NT2/D1 (cell line): ENCODE results near the gene PSMB11.

Experiments used
- DNase-seq: peaks from one replicate; pipeline ENCODE4 v3.0.0-alpha.2; 2011; ENCODE audit warnings: low read depth, low spot score
- H3K27me3 ChIP-seq: 2 replicates; pipeline ENCODE4 v1.6.0; 2011; ENCODE audit warnings: mild to moderate bottlenecking; ENCODE audit not compliant: insufficient read length, insufficient read depth
- H3K36me3 ChIP-seq: 2 replicates; pipeline ENCODE4 v1.6.1; 2011; ENCODE audit warnings: mild to moderate bottlenecking, low read length, mixed read lengths; ENCODE audit not compliant: insufficient read depth, insufficient read length
- H3K4me1 ChIP-seq: 2 replicates; pipeline ENCODE4 v1.5.1; 2011; ENCODE audit not compliant: insufficient read depth, insufficient read length
- H3K4me3 ChIP-seq: 2 replicates; pipeline ENCODE4 v1.5.1; 2011; ENCODE audit warnings: low read depth; ENCODE audit not compliant: insufficient read length
- H3K9ac ChIP-seq: 2 replicates; pipeline ENCODE4 v1.6.0; 2011; ENCODE audit warnings: low read depth; ENCODE audit not compliant: insufficient read length
- H3K9me3 ChIP-seq: 2 replicates; pipeline ENCODE4 v1.5.1; 2011; ENCODE audit warnings: mild to moderate bottlenecking, low read length; ENCODE audit not compliant: insufficient read depth
- SUZ12 ChIP-seq: IDR thresholded peaks from 2 replicates; pipeline ENCODE4 v1.6.1; 2011; ENCODE audit not compliant: insufficient read length, insufficient read depth; ENCODE audit errors: extremely low read depth
- YY1 ChIP-seq: IDR thresholded peaks from 2 replicates; pipeline ENCODE4 v1.6.1; 2011; ENCODE audit not compliant: insufficient read length, insufficient read depth
- ZNF274 ChIP-seq: IDR thresholded peaks from 2 replicates; pipeline ENCODE4 v1.6.1; 2011; ENCODE audit warnings: mild to moderate bottlenecking, low read depth, low read length

PSMB11 gene

DNA sequence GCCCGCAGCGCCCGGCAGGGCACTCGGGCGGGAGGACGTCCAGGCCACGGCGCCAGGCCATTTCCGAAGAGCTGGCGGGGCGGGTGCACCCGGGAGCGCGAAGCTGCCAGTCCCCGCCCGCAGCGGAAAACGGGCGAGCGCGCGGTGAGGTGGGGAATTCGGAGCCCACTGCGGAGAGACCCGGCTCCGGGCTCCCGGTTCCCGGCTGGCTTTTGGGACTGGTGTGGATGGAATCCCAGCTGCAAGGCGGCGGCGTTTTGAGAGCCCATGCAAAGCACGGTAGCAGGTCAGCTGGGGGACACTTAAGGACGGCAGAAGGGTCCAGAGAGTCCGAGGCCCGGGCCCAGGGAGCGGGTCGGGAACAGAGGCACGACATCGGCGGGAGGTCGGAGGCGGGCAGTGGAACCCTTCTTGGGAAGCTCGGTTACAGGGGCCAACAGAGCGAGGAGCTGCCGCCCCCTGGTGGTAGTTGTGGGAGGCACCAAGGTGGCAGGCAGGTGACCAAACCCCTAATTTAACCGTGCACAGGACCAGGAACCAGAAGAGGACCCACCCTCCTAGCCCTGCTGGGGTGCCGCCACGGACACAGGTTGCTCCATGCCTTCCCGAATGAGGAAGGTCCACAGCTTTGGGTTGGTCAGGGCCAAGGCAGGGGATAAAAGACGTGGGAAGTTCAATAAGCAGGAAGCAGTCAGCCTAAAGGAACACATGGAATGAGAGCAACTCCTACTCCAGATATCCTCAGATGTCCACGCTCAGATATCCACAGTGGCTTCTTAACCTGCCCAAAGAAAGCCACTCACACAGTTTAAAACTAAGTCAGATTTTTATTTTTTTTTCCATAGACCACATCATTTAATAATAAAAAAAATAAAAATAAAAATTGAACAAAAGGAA lies 16.0 kb downstream of the PSMB11 start:
- TF ChIP-seq SUZ12 = no peak
- TF ChIP-seq YY1 = no peak
- no peak for TF ChIP-seq ZNF274
- Histone ChIP-seq H3K9me3 (no peaks in the 10 kb centered on the region), H3K9ac (peak overlapping the region; percentile 86), H3K4me3 (peak overlapping the region; percentile 61), H3K27me3 (no peaks in the 10 kb centered on the region), H3K4me1 (peaks cover 11% of the 10 kb centered on the region), H3K36me3 (peaks cover 73% of the 10 kb centered on the region)
- peak; percentile 80 for DNase-seq

DNA sequence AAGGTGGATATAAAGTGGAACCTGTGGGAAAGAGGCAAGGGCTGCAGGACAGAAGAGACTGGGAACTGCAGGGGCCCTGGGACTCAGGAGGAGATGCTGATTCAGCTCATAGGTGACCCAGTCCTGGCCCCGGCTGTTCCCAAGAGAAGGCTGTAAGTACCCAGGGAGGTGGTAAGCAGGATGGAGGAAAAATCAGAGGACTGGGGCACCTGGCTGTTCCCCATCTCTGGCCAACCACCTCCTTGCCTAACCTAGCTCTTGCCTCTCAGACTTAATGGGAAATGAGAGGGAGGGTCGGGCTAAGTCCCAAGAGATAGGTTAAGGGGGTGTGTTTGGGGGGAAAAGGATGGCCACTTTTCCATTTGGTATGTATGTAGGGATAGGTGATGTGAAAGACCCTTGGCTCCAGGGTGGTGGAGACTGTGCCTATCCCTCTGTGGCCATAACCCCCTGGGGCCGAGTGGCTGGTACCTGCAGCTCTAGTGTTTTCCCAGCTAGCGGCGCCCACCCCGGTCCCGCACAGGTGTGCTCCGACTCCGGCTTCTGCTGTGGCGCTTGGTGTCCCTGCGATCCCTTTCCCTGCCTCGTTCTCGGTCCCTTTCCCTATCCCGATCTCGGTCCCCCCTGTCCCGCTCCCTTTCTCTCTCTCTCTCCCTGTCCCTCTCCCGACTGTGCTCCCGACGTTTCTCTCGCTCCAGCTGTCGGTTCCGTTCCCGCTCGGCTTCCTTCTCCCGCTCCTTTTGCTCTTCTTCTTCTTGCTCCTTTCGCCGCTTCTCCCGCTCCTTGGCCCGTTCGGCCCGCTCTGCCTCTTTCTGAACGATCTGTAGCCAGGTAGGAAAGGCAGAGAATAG lies 16.9 kb downstream of the PSMB11 start:
- Histone ChIP-seq H3K27me3 (no peaks in the 10 kb centered on the region), H3K36me3 (peaks cover 73% of the 10 kb centered on the region), H3K9me3 (no peaks in the 10 kb centered on the region), H3K4me3 (no peak overlapping the region), H3K9ac (no peak overlapping the region), H3K4me1 (peaks cover 11% of the 10 kb centered on the region)
- TF ChIP-seq SUZ12 (no peak), ZNF274 (no peak), YY1 (no peak)
- no peak for DNase-seq

DNA sequence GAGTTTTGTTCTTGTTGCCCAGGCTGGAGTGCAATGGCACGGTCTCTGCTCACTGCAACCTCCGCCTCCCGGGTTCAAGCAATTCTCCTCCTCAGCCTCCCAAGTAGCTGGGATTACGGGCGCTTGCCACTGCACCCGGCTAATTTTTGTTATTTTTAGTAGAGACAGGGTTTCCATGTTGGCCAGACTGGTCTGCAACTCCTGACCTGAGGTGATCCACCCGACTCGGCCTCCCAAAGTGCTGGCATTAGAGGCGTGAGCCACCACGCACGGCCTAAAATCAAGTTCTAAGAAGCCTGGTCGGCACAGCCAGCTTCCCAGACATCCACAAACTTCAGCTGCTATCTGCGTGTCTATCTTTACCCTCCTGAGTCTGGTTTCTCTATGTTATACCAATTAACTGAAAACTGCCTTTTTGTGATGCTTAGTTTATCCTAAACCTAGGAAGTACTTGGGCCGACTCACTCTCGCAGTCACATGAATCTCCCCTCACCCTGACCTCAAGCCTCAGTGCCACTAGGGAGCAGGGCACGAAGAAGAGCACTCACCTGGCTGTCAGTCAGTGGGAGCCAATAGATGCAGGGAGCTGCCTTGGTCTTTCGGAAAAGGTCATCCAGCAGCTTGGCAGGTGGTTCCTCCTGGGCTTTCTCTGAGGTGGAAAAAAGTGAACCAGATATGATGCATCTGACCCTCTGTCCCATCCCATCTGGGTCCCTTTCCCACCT lies 18.7 kb downstream of the PSMB11 start:
- Histone ChIP-seq H3K9ac (no peak overlapping the region), H3K36me3 (peaks cover 72% of the 10 kb centered on the region), H3K4me3 (no peak overlapping the region), H3K9me3 (no peaks in the 10 kb centered on the region), H3K4me1 (peaks cover 8% of the 10 kb centered on the region), H3K27me3 (no peaks in the 10 kb centered on the region)
- no peak for DNase-seq
- no peak for TF ChIP-seq SUZ12
- no peak for TF ChIP-seq YY1
- no peak for TF ChIP-seq ZNF274

DNA sequence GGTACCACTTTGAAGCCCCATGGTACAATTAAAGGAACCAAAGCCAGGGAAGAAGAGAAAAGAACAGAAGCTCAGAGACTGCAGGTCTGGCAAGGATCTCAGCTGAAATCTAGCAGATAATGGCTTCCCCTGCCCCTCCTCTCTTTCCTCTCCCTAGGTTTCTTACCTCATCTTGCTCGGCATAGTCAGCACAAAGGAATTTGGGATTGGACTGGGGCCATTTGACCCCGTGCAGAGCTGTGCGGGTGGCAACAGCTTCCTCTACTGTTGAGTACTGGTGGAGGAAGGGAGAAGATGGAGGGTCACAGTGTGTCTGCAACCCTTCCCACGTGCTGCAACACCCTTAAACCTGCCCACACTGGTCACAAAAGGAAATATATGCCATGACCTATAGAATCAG lies 20.0 kb downstream of the PSMB11 start:
- H3K4me3 ChIP-seq = no peak overlapping the region
- no peak for DNase-seq
- H3K9ac ChIP-seq = no peak overlapping the region
- no peaks in the 10 kb centered on the region for H3K27me3 ChIP-seq
- no peak for TF ChIP-seq SUZ12
- TF ChIP-seq ZNF274 = no peak
- no peak for TF ChIP-seq YY1
- H3K36me3 ChIP-seq = peaks cover 85% of the 10 kb centered on the region
- peaks cover 13% of the 10 kb centered on the region for H3K4me1 ChIP-seq
- no peaks in the 10 kb centered on the region for H3K9me3 ChIP-seq

DNA sequence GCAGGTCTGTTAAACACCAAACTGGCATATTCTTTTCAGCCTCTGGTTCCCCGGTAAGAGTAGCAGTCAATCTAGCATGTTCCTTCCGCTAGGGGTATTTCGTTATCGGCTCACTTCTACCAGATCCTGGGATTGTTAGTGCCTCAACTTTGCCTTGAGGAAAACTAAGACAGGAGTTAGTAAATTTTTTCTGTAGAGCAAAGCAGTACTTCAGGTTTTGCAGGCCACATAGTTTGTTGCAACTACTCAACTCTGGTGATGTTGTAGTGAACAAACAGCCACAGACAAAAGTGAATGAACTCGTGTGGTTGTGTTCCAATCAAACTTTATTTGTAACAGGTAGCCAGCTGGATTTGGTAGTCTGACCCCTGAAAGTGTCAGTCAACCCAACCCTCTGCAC lies 21.6 kb downstream of the PSMB11 start:
- H3K27me3 ChIP-seq = no peaks in the 10 kb centered on the region
- no peak overlapping the region for H3K9ac ChIP-seq
- H3K4me1 ChIP-seq = peaks cover 23% of the 10 kb centered on the region
- no peak for DNase-seq
- peaks cover 95% of the 10 kb centered on the region for H3K36me3 ChIP-seq
- TF ChIP-seq SUZ12 = no peak
- no peak for TF ChIP-seq YY1
- TF ChIP-seq ZNF274 = no peak
- H3K4me3 ChIP-seq = no peak overlapping the region
- no peaks in the 10 kb centered on the region for H3K9me3 ChIP-seq

DNA sequence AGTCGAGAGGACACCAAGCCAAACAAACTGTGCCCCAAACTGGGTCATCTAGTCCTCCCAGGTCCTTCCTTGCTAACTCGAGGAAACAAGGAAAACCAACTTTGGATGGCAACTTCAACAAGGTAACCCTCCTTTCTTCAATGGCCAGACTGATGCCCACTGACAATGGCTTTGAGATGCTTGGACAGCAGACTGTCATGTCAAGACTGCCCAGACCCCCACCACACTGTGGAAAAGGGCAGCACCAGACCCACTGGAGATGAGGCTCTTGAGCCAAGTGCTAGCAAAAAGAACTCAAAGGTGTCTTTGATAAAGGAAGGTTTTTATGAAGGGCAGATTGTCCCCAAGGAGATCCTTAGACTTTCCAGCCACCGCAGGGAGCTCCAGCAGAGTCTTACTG lies 24.4 kb downstream of the PSMB11 start:
- no peaks in the 10 kb centered on the region for H3K9me3 ChIP-seq
- H3K36me3 ChIP-seq = peaks cover 84% of the 10 kb centered on the region
- H3K27me3 ChIP-seq = no peaks in the 10 kb centered on the region
- no peak overlapping the region for H3K4me3 ChIP-seq
- TF ChIP-seq SUZ12 (no peak), YY1 (no peak), ZNF274 (no peak)
- DNase-seq = no peak
- H3K4me1 ChIP-seq = peaks cover 26% of the 10 kb centered on the region
- H3K9ac ChIP-seq = no peak overlapping the region
